HG03060 (cell line): ENCODE measurements around the gene C17orf78.
"Not testable (repeated sequence)": the region's sequence is repeated elsewhere in the genome, so short reads cannot be mapped to it uniquely, and the experiment has no call there.

Experiments used
- ATAC-seq: cut with Tn5 transposase; IDR thresholded peaks from one replicate; pipeline ENCODE4 v1.9.1; 2021; ENCODE audit warnings: low read depth, moderate number of reproducible peaks; ENCODE audit not compliant: unreplicated experiment

C17orf78 gene

GRCh38 chr17:37430051-37430627, 54.4 kb downstream of the C17orf78 start:
- no peak for ATAC-seq

- no peak for ATAC-seq
Measured at GRCh38 chr17:37432671-37433070, 56.9 kb downstream of the C17orf78 start.

- ATAC-seq: no peak
Measured at GRCh38 chr17:37438141-37438540, 62.4 kb downstream of the C17orf78 start.

- ATAC-seq: no peak
Measured at GRCh38 chr17:37440424-37440823, 64.6 kb downstream of the C17orf78 start.

GRCh38 chr17:37441369-37442014, 65.7 kb downstream of the C17orf78 start:
- ATAC-seq: not testable (repeated sequence)
